AG10803 (cell line): Measurements from ENCODE around the gene RAB34.
A peak's percentile ranks its signal among the peaks of the same experiment; 100 is the strongest.

ENCODE experiments used
- DNase-seq: peaks from one replicate; pipeline ENCODE4 v3.0.0; 2010; ENCODE audit warnings: low read depth
- H3K4me3 ChIP-seq: 2 replicates; pipeline ENCODE4 v1.5.1; 2011; ENCODE audit warnings: mild to moderate bottlenecking, low read length, control low read depth
- TF ChIP-seq, protein P1 (sequence below): conservative IDR thresholded peaks from 2 replicates; pipeline ENCODE4 v1.5.1; 2011; ENCODE audit warnings: mild to moderate bottlenecking, low read length, control low read depth, inconsistent platforms

Gene RAB34

DNA sequence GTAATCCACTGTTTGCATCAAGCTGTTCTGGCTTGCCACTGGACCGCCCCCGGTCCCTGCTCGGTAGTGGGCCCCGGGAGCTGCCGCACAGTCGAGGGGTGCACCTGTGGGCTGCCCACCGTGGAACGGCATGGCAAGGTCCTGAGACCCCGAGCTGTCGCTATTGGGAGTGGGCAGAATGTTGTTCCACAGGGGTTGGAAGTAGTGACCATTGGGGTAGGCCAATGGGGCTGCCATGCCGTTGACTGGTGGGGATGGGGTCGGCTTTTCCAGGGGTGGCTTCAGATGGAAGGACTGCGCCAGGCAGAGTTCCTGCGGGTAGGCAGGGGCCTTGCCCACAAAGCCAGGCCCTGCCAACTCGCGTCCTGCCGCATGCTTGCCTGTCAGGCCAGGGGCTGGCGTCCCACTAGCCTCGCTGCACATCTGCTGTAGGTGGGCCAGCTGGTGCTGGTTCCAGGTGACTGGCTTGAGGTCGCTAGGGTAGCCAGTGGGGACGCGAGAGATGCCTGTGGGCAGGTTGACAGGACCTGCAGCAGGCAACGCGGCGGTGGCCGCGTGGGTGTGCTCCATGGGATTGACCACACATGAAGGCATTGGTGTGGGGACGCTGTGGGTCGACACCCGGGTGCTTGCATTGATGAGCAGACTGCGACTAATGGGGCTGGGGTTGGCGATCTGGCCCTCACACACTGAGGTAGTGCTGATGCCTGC is 40.9 kb upstream of the RAB34 start:
- TF ChIP-seq, protein P1, sequence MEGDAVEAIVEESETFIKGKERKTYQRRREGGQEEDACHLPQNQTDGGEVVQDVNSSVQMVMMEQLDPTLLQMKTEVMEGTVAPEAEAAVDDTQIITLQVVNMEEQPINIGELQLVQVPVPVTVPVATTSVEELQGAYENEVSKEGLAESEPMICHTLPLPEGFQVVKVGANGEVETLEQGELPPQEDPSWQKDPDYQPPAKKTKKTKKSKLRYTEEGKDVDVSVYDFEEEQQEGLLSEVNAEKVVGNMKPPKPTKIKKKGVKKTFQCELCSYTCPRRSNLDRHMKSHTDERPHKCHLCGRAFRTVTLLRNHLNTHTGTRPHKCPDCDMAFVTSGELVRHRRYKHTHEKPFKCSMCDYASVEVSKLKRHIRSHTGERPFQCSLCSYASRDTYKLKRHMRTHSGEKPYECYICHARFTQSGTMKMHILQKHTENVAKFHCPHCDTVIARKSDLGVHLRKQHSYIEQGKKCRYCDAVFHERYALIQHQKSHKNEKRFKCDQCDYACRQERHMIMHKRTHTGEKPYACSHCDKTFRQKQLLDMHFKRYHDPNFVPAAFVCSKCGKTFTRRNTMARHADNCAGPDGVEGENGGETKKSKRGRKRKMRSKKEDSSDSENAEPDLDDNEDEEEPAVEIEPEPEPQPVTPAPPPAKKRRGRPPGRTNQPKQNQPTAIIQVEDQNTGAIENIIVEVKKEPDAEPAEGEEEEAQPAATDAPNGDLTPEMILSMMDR = no peak
- no peak overlapping the region for H3K4me3 ChIP-seq
- DNase-seq = no peak

DNA sequence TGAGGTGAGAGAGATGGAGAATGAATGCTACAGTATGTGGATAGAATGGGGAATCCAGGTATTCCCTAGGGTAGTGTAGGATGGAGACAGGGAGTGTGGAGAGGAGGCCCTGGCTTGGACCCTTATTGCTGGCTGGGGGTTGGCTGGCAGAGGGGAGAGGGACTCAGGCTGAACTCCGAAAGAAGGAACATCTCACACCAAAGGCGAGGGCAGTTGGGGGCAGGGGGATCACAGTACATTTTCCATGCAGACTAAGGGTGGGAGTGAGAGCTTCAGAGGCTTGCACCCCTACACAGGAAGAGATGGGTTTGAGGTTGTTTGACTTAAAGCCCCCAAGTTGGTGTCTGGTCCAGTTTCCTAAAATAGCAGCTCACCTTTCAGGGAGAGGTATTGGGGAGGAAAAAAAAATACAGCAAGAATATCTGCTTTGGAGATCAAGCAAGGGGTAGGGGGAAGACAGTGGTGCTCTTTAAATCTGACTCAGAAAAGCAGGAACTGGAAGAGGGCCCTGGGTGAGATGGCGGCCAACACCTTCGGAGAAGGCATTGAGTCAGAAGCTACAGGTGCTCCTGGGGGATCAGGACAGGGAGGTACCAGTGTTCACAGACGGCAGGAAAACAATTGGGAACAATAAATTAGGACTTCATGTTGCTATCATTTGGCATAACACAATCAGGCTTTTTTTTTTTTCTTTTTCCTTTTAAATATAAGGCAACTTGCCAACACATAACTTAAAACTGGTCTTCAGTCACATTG is 38.6 kb upstream of the RAB34 start:
- no peak overlapping the region for H3K4me3 ChIP-seq
- TF ChIP-seq, protein P1 = no peak
- DNase-seq = no peak

DNA sequence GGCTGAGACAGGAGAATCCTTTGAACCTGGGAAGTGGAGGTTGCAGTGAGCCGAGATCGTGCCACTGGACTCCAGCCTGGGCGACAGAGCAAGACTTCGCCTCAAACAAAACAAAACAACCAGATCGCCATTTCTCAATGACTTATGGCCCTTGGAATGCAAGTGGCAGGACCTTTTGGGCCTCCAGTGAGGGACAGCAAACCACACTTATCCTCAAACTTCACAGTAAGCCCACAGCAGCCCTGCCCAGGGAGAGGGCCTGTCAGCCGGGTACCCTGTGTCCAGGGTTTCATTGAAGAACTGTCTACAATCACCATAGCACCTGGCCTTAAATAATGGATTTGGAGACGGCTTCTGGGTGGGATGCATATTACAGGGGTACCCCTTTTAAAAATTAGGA is 37.8 kb upstream of the RAB34 start:
- no peak for DNase-seq
- TF ChIP-seq, protein P1 = no peak
- no peak overlapping the region for H3K4me3 ChIP-seq

DNA sequence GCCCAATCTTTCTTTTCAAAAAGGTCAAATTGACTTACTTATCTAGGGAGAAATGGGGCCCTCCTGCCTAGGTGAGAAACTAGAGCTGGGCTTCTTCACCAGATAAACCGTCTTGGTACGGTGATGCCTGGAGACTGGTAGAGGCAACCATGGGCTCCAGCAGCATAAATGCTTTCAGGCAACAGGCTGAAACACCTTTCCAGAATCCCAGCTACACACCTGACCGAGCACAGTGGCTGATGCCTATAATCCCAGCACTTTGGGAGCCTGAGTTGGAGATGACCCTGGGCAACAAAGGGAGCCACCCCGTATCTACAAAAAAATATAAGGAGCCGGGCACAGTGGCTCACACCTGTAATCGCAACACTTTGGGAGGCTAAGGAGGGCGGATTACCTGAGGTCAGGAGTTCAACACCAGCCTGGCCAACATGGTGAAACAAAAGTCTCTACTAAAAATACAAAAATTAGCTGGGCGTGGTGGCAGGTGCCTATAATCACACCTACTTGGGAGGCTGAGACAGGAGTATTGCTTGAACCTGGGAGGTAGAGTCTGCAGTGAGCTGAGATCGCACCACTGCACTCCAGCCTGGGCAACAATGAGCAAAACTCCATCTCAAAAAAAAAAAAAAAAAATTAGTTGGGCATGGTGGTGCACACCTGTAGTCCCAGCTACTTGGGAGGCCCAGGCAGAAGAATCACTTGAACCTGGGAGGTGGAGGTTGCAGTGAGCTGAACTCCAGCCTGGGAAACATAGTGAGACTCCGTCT is 34.1 kb upstream of the RAB34 start:
- DNase-seq = no peak
- TF ChIP-seq, protein P1 = no peak
- no peak overlapping the region for H3K4me3 ChIP-seq

DNA sequence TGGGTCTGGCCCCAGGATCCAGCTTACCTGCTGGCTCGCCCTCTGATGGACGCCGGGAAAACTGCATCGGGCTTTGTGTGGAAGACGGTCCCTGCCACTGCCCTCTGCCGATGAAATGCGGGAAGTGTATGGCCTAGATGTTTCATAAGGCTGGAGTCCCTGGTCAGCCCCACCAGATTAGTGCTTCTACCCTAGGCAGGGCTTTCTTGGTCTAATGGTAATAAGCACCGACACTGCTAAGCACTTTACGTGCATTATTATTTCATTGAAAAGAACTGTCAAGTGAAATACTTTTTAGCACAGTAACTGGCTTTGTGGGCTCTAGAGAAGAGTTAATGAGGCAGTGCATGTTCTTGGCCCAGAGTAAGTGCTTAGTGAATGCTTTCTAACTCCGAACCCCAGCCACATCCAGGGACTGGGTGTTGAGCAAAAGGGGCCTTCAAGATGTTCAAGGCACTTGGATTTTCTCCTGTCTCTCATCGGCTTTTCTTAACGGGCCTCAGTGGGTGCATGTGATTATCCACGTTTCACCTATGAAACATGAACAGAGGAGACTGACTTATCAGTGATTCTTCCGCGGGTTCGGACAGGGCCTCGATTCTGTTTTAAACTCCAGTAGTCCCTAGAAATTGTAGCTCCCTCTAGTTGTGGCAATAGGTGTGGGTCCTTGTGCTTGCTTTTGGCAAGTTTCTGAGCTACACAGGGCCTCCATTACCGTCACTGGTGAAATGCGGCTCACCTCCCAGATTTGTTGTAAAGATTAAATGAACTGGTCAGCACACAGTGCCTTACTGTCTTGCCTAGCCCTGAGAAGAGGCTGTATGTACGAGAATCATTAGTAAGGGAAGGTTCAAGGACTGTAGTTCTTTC is 32.7 kb upstream of the RAB34 start:
- DNase-seq = peak; percentile 90
- no peak overlapping the region for H3K4me3 ChIP-seq
- TF ChIP-seq, protein P1 = peak; percentile 100

DNA sequence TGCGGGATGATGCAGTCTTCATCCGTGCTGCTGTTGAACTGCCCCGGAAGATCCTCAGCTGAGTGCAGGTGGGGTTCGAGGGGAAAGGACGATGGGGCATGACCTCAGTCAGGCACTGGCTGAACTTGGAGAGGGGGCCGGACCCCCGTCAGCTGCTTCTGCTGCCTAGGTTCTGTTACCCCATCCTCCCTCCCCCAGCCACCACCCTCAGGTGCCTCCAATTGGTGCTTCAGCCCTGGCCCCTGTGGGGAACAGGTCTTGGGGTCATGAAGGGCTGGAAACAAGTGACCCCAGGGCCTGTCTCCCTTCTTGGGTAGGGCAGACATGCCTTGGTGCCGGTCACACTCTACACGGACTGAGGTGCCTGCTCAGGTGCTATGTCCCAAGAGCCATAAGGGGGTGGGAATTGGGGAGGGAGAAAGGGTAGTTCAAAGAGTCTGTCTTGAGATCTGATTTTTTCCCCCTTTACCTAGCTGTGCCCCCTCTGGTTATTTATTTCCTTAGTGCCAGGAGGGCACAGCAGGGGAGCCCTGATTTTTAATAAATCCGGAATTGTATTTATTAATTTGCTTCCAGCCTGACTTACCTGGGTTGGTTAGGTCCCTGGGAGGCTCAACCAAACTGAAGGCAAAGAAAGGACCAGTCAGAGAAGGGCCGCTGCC is 32.0 kb upstream of the RAB34 start:
- no peak overlapping the region for H3K4me3 ChIP-seq
- TF ChIP-seq, protein P1 = no peak
- DNase-seq = no peak
